H1 (cell line): Measurements from ENCODE around the gene RBM4. TPM values are rescaled to one million over a fixed set of nuclear protein-coding genes. Genes with fewer than 3 reads are reported as not detected.

Experiments used
- CTCF ChIA-PET: fragments of 300-600 bp; sonication (Branson Sonifier 250); formaldehyde crosslinking; loops from one replicate; lab custom pipeline; 2021; ENCODE audit not compliant: partially characterized antibody; lab: Charles Lee
- POLR2A ChIA-PET: fragments of 300-600 bp; sonication (Branson Sonifier 250); formaldehyde crosslinking; loops from one replicate; lab custom pipeline; 2021; ENCODE audit warnings: inconsistent platforms; ENCODE audit not compliant: partially characterized antibody; lab: Charles Lee
- DNase-seq, 2 experiments: peaks; one replicate each; pipeline versions ENCODE4 v3.0.0 to v3.0.0-alpha.2; 2010 to 2022; ENCODE audit warnings: low spot score in 2 of 2, low read depth in 1 of 2, mixed read lengths in 1 of 2
- FAIRE-seq: peaks from 2 replicates; lab custom pipeline; 2011; peaks lifted over from hg19 to GRCh38; lab: Jason Lieb, UNC
- H2AFZ ChIP-seq: 2 replicates; pipeline ENCODE4 v1.8.1; 2012; ENCODE audit warnings: low read length, inconsistent platforms
- H2AK5ac ChIP-seq: 2 replicates; pipeline ENCODE4 v1.6.1; 2013; ENCODE audit warnings: low read depth, low read length
- H2BK120ac ChIP-seq: replicated peaks from 2 replicates; pipeline ENCODE3; 2013; ENCODE audit warnings: low read depth, low read length, inconsistent platforms
- H2BK12ac ChIP-seq: 2 replicates; pipeline ENCODE4 v1.6.1; 2013; ENCODE audit warnings: low read depth, low read length
- H2BK15ac ChIP-seq: 2 replicates; pipeline ENCODE4 v1.6.1; 2013; ENCODE audit warnings: low read length
- H2BK20ac ChIP-seq: 2 replicates; pipeline ENCODE4 v1.6.1; 2013; ENCODE audit warnings: low read length
- H2BK5ac ChIP-seq: 2 replicates; pipeline ENCODE4 v1.6.1; 2013; ENCODE audit warnings: low read depth, low read length
- H3K14ac ChIP-seq: 2 replicates; pipeline ENCODE4 v1.6.1; 2013; ENCODE audit warnings: inconsistent platforms; ENCODE audit not compliant: insufficient read length
- H3K18ac ChIP-seq: 2 replicates; pipeline ENCODE4 v1.6.1; 2013; ENCODE audit warnings: low read length; ENCODE audit errors: extremely low read depth
- H3K23ac ChIP-seq: 2 replicates; pipeline ENCODE4 v1.6.1; 2013; ENCODE audit warnings: inconsistent platforms; ENCODE audit not compliant: insufficient read length
- H3K23me2 ChIP-seq: 2 replicates; pipeline ENCODE4 v1.6.1; 2013; ENCODE audit warnings: low read depth, low read length
- H3K27ac ChIP-seq: 2 replicates; pipeline ENCODE4 v1.6.1; 2011; ENCODE audit warnings: low read depth, low read length, inconsistent platforms
- H3K27me3 ChIP-seq, 4 experiments: replicated peaks in 1 of 4; 1 replicate in 1 of 4; 2 replicates in 3 of 4; pipeline versions ENCODE4 v1.6.1 to v1.8.1; 2011 to 2013; ENCODE audit warnings: low read length in 3 of 4, mild to moderate bottlenecking in 3 of 4, inconsistent platforms in 2 of 4, mixed read lengths in 2 of 4, moderate library complexity in 1 of 4; ENCODE audit not compliant: control insufficient read depth in 3 of 4, insufficient read depth in 3 of 4; ENCODE audit errors: extremely low read depth in 1 of 4
- H3K36me3 ChIP-seq, 4 experiments: 2 replicates each; pipeline versions ENCODE4 v1.6.1 to v1.8.1; 2011 to 2013; ENCODE audit warnings: mild to moderate bottlenecking in 4 of 4, low read length in 3 of 4, moderate library complexity in 2 of 4, control low read depth in 1 of 4, inconsistent platforms in 1 of 4; ENCODE audit not compliant: insufficient read depth in 4 of 4, control insufficient read depth in 2 of 4
- H3K4ac ChIP-seq: replicated peaks from 2 replicates; pipeline ENCODE3; 2013; ENCODE audit warnings: low read length, low read depth, mixed read lengths, inconsistent platforms; ENCODE audit not compliant: insufficient read length
- H3K4me1 ChIP-seq, 4 experiments: replicated peaks in 1 of 4; 1 replicate in 1 of 4; 2 replicates in 3 of 4; pipeline versions ENCODE4 v1.6.1 to v1.8.1; 2011 to 2013; ENCODE audit warnings: low read length in 3 of 4, inconsistent platforms in 2 of 4, mixed read lengths in 1 of 4; ENCODE audit not compliant: insufficient read depth in 4 of 4, control insufficient read depth in 3 of 4
- H3K4me2 ChIP-seq, 2 experiments: 2 replicates each; pipeline versions ENCODE4 v1.6.1 to v1.8.1; 2011 to 2013; ENCODE audit warnings: low read depth in 2 of 2, low read length in 2 of 2, control low read depth in 1 of 2, inconsistent platforms in 1 of 2, mild to moderate bottlenecking in 1 of 2; ENCODE audit not compliant: insufficient read depth in 1 of 2
- H3K4me3 ChIP-seq, 4 experiments: fragments of 200-600, 300-600 bp in 1 of 4; sonication (generic), shearing (Covaris generic), sonication (Bioruptor Twin) in 1 of 4; 2 replicates each; pipeline versions ENCODE4 v1.5.1 to v1.8.1; 2011 to 2016; ENCODE audit warnings: low read length in 4 of 4, low read depth in 3 of 4, control low read depth in 2 of 4, inconsistent platforms in 2 of 4, mild to moderate bottlenecking in 2 of 4, mixed read lengths in 1 of 4, moderate library complexity in 1 of 4; ENCODE audit not compliant: insufficient read depth in 2 of 4; ENCODE audit errors: extremely low read depth in 1 of 4
- H3K56ac ChIP-seq: replicated peaks from 2 replicates; pipeline ENCODE3; 2013; ENCODE audit warnings: low read depth, mild to moderate bottlenecking, mixed read lengths, low read length, inconsistent platforms; ENCODE audit not compliant: insufficient read length
- H3K79me1 ChIP-seq: 2 replicates; pipeline ENCODE4 v1.6.1; 2013; ENCODE audit warnings: low read depth, low read length, control low read depth
- H3K79me2 ChIP-seq, 2 experiments: 2 replicates each; pipeline versions ENCODE4 v1.6.1 to v1.8.1; 2012 to 2013; ENCODE audit warnings: low read length in 2 of 2, mild to moderate bottlenecking in 2 of 2, inconsistent platforms in 1 of 2; ENCODE audit not compliant: insufficient read depth in 2 of 2, control insufficient read depth in 1 of 2
- H3K9ac ChIP-seq, 4 experiments: replicated peaks in 1 of 4; 1 replicate in 1 of 4; 2 replicates in 3 of 4; pipeline versions ENCODE4 v1.6.1 to v1.8.1; 2011 to 2013; ENCODE audit warnings: low read depth in 3 of 4, low read length in 3 of 4, control low read depth in 2 of 4, mild to moderate bottlenecking in 2 of 4, moderate library complexity in 2 of 4, inconsistent platforms in 1 of 4; ENCODE audit errors: extremely low read depth in 1 of 4
- H3K9me3 ChIP-seq, 2 experiments: 2 replicates each; pipeline versions ENCODE4 v1.6.1 to v1.8.1; 2012 to 2013; ENCODE audit warnings: mild to moderate bottlenecking in 2 of 2, moderate library complexity in 2 of 2, control low read depth in 1 of 2, inconsistent platforms in 1 of 2, low read depth in 1 of 2, low read length in 1 of 2, mixed read lengths in 1 of 2; ENCODE audit not compliant: insufficient read depth in 2 of 2
- H4K20me1 ChIP-seq, 2 experiments: replicated peaks in 1 of 2; 2 replicates each; pipeline versions ENCODE3 to v1.8.1; 2011 to 2013; ENCODE audit warnings: inconsistent platforms in 2 of 2, low read length in 2 of 2, mild to moderate bottlenecking in 1 of 2; ENCODE audit not compliant: insufficient read depth in 2 of 2, control insufficient read depth in 1 of 2
- H4K5ac ChIP-seq: 2 replicates; pipeline ENCODE4 v1.6.1; 2013; ENCODE audit warnings: low read length, low read depth, mixed read lengths, inconsistent platforms; ENCODE audit not compliant: insufficient read length
- H4K8ac ChIP-seq: 2 replicates; pipeline ENCODE4 v1.8.0; 2013; ENCODE audit warnings: mild to moderate bottlenecking, moderate library complexity, low read length, inconsistent platforms; ENCODE audit not compliant: insufficient read depth; ENCODE audit errors: extremely low read depth
- H4K91ac ChIP-seq: replicated peaks from 2 replicates; pipeline ENCODE3; 2013; ENCODE audit warnings: low read length, mixed read lengths, inconsistent platforms; ENCODE audit not compliant: insufficient read length
- BRCA1 ChIP-seq: IDR thresholded peaks from 2 replicates; pipeline ENCODE4 v1.6.1; 2012; ENCODE audit warnings: low read depth, low read length, improper control_type of control experiment
- HDAC6 ChIP-seq: IDR thresholded peaks from one replicate; pipeline ENCODE4 v1.7.1; 2012; ENCODE audit warnings: low read depth, mild to moderate bottlenecking, inconsistent platforms, low read length, moderate library complexity
- PHF8 ChIP-seq: fragments of 200-600 bp; sonication (generic); conservative IDR thresholded peaks from 2 replicates; pipeline ENCODE4 v1.7.1; 2012; ENCODE audit warnings: low read depth, mild to moderate bottlenecking, inconsistent platforms, low read length, moderate library complexity
- RXRA ChIP-seq: IDR thresholded peaks from 2 replicates; pipeline ENCODE4 v1.6.1; 2011; ENCODE audit warnings: low read depth, mild to moderate bottlenecking, low read length, moderate library complexity; ENCODE audit not compliant: insufficient read depth
- SIRT6 ChIP-seq: IDR thresholded peaks from one replicate; pipeline ENCODE4 v1.7.1; 2012; ENCODE audit warnings: low read length, inconsistent platforms
- WGBS, 2 experiments: shearing (Covaris generic) in 1 of 2; methylation state at CpG; one replicate each; pipeline versions ENCODE4 v1.1.6 to v1.1.7; 2013 to 2015; ENCODE audit warnings: low lambda C conversion rate in 2 of 2, mixed read lengths in 2 of 2, inconsistent platforms in 1 of 2, low coverage in 1 of 2, missing lambda C conversion rate in 1 of 2; ENCODE audit not compliant: insufficient replicate concordance in 2 of 2, insufficient coverage in 1 of 2, insufficient read length in 1 of 2; ENCODE audit errors: extremely low coverage in 1 of 2, missing lambda C conversion rate in 1 of 2; 5-methylcytosine and 5-hydroxymethylcytosine counted together
- polyA plus RNA-seq, 7 experiments: library from polyadenylated mRNA; depleted of rRNA in 3 of 7; stranded (reverse) in 5 of 7; unstranded in 2 of 7; fragments of >200 nt in 5 of 7; fragments of 200-250 nt in 2 of 7; gene quantifications; 1 replicate in 5 of 7; 2 replicates in 1 of 7; 4 replicates in 1 of 7; pipeline versions ENCODE4 v1.2.1 to v1.2.3, GENCODE V29; 2011 to 2013; ENCODE audit warnings: missing spikeins in 2 of 7, mixed read lengths in 2 of 7
- total RNA-seq: library from RNA; stranded (reverse); fragmentation: NEBNext Ultra II Directional; extraction: Animal tissue kit (Norgen Biotek cat#: 25700); gene quantifications from 2 replicates; pipeline ENCODE4 v1.2.1, GENCODE V29; 2021

Gene RBM4
- total and polyA plus RNA-seq, 2 of the 8 experiments (the other 6 are each of a cell fraction or from before 2014, with no cell fraction given): 192 to 330 TPM

GRCh38 chr11:66603072-66603471 lies 35.4 kb upstream of the RBM4 start:
- no peaks in the 10 kb centered on the region for H3K79me1 ChIP-seq
- DNase-seq (no peak), FAIRE-seq (no peak)
- no peaks in the 10 kb centered on the region for H3K27me3 ChIP-seq
- H3K4me2 ChIP-seq: no peak overlapping the region
- no peak overlapping the region for H3K27ac ChIP-seq
- H3K14ac ChIP-seq: no peak overlapping the region
- no peak overlapping the region for H3K23ac ChIP-seq
- no peak overlapping the region for H2BK5ac ChIP-seq
- ChIA-PET CTCF (interaction anchor here (1.3 kb wide), 1 partner anchor 16 kb away, joined by 3 read pairs; no protein-coding TSS in a partner anchor), POLR2A (interaction anchor here (65.3 kb wide), 1 partner anchor 40 kb away, joined by 2165 read pairs; the partner anchor contains the start of genes RBM14 and RBM4)
- H3K4ac ChIP-seq: no peak overlapping the region
- no peaks in the 10 kb centered on the region for H3K79me2 ChIP-seq
- no peak overlapping the region for H3K18ac ChIP-seq
- peaks cover 0 to 4% of the 10 kb centered on the region in 2 experiments for H4K20me1 ChIP-seq
- no peak overlapping the region for H2AFZ ChIP-seq
- no peak overlapping the region for H2BK120ac ChIP-seq
- H3K4me1 ChIP-seq: no peaks in the 10 kb centered on the region
- no peak for TF ChIP-seq BRCA1
- no peak for TF ChIP-seq SIRT6
- TF ChIP-seq RXRA: no peak
- no peak for TF ChIP-seq PHF8
- TF ChIP-seq HDAC6: no peak
- no peak overlapping the region for H3K56ac ChIP-seq
- no peaks in the 10 kb centered on the region for H3K23me2 ChIP-seq
- H4K5ac ChIP-seq: no peak overlapping the region
- H2BK12ac ChIP-seq: no peak overlapping the region
- 90% methylated on average over 6 of the region's 6 CpGs; no CpG with 5 or more reads in 1 of the 2 experiments for WGBS, 2 experiments
- no peak overlapping the region for H4K8ac ChIP-seq
- no peak overlapping the region for H4K91ac ChIP-seq
- peaks cover 14 to 38% (median 25%) of the 10 kb centered on the region in 4 experiments; a peak in 7 of 8 replicates for H3K36me3 ChIP-seq
- H3K9me3 ChIP-seq: no peaks in the 10 kb centered on the region
- H3K4me3 ChIP-seq: no peak overlapping the region
- no peak overlapping the region for H3K9ac ChIP-seq
- H2BK15ac ChIP-seq: no peak overlapping the region
- no peak overlapping the region for H2AK5ac ChIP-seq
- no peak overlapping the region for H2BK20ac ChIP-seq
